K562 (cell line): ENCODE data around the gene DENND6B. TPM values are rescaled to one million over a fixed set of nuclear protein-coding genes. Genes with fewer than 3 reads are reported as not detected.

Experiments
- ATAC-seq: fragments of 200-7000 bp; cut with Tn5 transposase; 3 replicates; pipeline ENCODE4 v1.9.1; 2020; ENCODE audit warnings: moderate library complexity
- BruUV-seq: library from RNA; stranded (reverse); fragments of 400-500 nt; replicated peaks from 2 replicates; lab custom pipeline; 2021; lab: Mats Ljungman, UMichigan
- CTCF ChIA-PET: fragments of 300-600 bp; formaldehyde crosslinking; extraction: SDS; loops from one replicate; lab custom pipeline; 2021; ENCODE audit warnings: low intra/inter-chr PET ratio; lab: Yijun Ruan, JAX
- POLR2A ChIA-PET: fragments of 300-600, 350-650 bp; sonication (Branson Sonifier 250); formaldehyde crosslinking; extraction: SDS; loops from one replicate; lab custom pipeline; 2021; ENCODE audit warnings: antibody characterized with exemption, inconsistent platforms; lab: Yijun Ruan, JAX
- DNase-seq, 4 experiments: peaks; one replicate each; pipeline versions ENCODE4 v3.0.0 to v3.0.0-alpha.2; 2011 to 2018; ENCODE audit warnings: low spot score in 3 of 4, mixed read lengths in 3 of 4; ENCODE audit errors: extremely low read depth in 1 of 4
- FAIRE-seq: peaks from 2 replicates; lab custom pipeline; 2011; peaks lifted over from hg19 to GRCh38; lab: Jason Lieb, UNC
- H2AFZ ChIP-seq: 2 replicates; pipeline ENCODE4 v1.6.0; 2011; ENCODE audit warnings: low read depth, low read length, control low read depth, inconsistent platforms
- H3K27ac ChIP-seq: fragments of 200-600 bp; 3 replicates; pipeline ENCODE4 v1.8.0; 2011; ENCODE audit warnings: low read depth, mild to moderate bottlenecking, control low read depth, inconsistent platforms, low read length, moderate library complexity, mixed read lengths; ENCODE audit errors: extremely low read depth
- H3K27me3 ChIP-seq, 2 experiments: fragments of 300-600 bp in 1 of 2; 2 replicates in 1 of 2; 3 replicates in 1 of 2; pipeline versions ENCODE4 v1.6.0 to v1.8.0; 2011; ENCODE audit warnings: inconsistent platforms in 2 of 2, low read length in 2 of 2, mild to moderate bottlenecking in 1 of 2, mixed read lengths in 1 of 2, moderate library complexity in 1 of 2; ENCODE audit not compliant: control insufficient read depth in 2 of 2, insufficient read depth in 2 of 2
- H3K36me3 ChIP-seq: fragments of 300-600 bp; 3 replicates; pipeline ENCODE4 v1.8.0; 2011; ENCODE audit warnings: mild to moderate bottlenecking, low read length, inconsistent platforms; ENCODE audit not compliant: control insufficient read depth, insufficient read depth
- H3K4me1 ChIP-seq, 2 experiments: fragments of 200-600 bp in 1 of 2; replicated peaks in 1 of 2; 2 replicates in 1 of 2; 3 replicates in 1 of 2; pipeline versions ENCODE4 v1.5.1 to v1.8.0; 2011; ENCODE audit warnings: inconsistent platforms in 2 of 2, low read length in 2 of 2, mild to moderate bottlenecking in 1 of 2, mixed read lengths in 1 of 2, moderate library complexity in 1 of 2; ENCODE audit not compliant: control insufficient read depth in 2 of 2, insufficient read depth in 2 of 2
- H3K4me2 ChIP-seq: 2 replicates; pipeline ENCODE4 v1.6.1; 2011; ENCODE audit warnings: low read length, control low read depth, inconsistent platforms, mixed read lengths; ENCODE audit not compliant: insufficient read depth
- H3K4me3 ChIP-seq: fragments of 200-600 bp; sonication (generic), shearing (Covaris generic); 2 replicates; pipeline ENCODE4 v1.5.1; 2016; ENCODE audit warnings: control low read depth, inconsistent platforms
- H3K79me2 ChIP-seq: fragments of 200-600 bp; 3 replicates; pipeline ENCODE4 v1.8.0; 2011; ENCODE audit warnings: low read length, inconsistent platforms; ENCODE audit not compliant: control insufficient read depth, insufficient read depth
- H3K9ac ChIP-seq, 2 experiments: 2 replicates each; pipeline versions ENCODE4 v1.6.0 to v1.6.1; 2011; ENCODE audit warnings: low read depth in 2 of 2, low read length in 2 of 2, control low read depth in 1 of 2, inconsistent platforms in 1 of 2, mild to moderate bottlenecking in 1 of 2, mixed read lengths in 1 of 2; ENCODE audit not compliant: insufficient read depth in 1 of 2
- H3K9me1 ChIP-seq: one replicate; pipeline ENCODE4 v1.6.0; 2011; ENCODE audit warnings: inconsistent platforms, mild to moderate bottlenecking, low read length, moderate library complexity; ENCODE audit not compliant: control insufficient read depth, insufficient read depth
- H3K9me3 ChIP-seq: replicated peaks from 2 replicates; pipeline ENCODE4 v1.5.1; 2011; ENCODE audit warnings: low read depth, low read length, inconsistent platforms; ENCODE audit not compliant: control insufficient read depth, insufficient read depth
- H4K20me1 ChIP-seq: replicated peaks from 2 replicates; pipeline ENCODE4 v1.6.1; 2011; ENCODE audit warnings: low read length, inconsistent platforms, mixed read lengths; ENCODE audit not compliant: control insufficient read depth, insufficient read depth
- ARID1B ChIP-seq: fragments of 450-650 bp; IDR thresholded peaks from 2 replicates; pipeline ENCODE4 v1.6.1; 2016; ENCODE audit warnings: antibody characterized with exemption, mild to moderate bottlenecking, inconsistent platforms
- E2F5 ChIP-seq: sonication (generic); formaldehyde crosslinking; IDR thresholded peaks from 2 replicates; pipeline ENCODE4 v1.8.0; 2022; ENCODE audit warnings: mild to moderate bottlenecking, missing genetic modification reagents
- ERF ChIP-seq: fragments of 450-650 bp; formaldehyde crosslinking; IDR thresholded peaks from 2 replicates; pipeline ENCODE4 v1.4.0; 2020; ENCODE audit warnings: mild to moderate bottlenecking, mixed read lengths
- HNRNPH1 ChIP-seq: fragments of 200-400 bp; formaldehyde crosslinking; optimal IDR thresholded peaks from 2 replicates; pipeline ENCODE3; 2017; ENCODE audit warnings: low read depth, mild to moderate bottlenecking, low read length, moderate library complexity
- MTA2 ChIP-seq: fragments of 450-650 bp; IDR thresholded peaks from 2 replicates; pipeline ENCODE4 v1.6.1; 2016; ENCODE audit warnings: low read depth
- NR2C1 ChIP-seq, 2 experiments: fragments of 450-650 bp; IDR thresholded peaks; 2 replicates each; pipeline ENCODE4 v1.6.1; 2017; ENCODE audit warnings: mild to moderate bottlenecking in 2 of 2, antibody characterized with exemption in 1 of 2, inconsistent platforms in 1 of 2, missing compliant biosample characterization in 1 of 2, missing genetic modification characterization in 1 of 2
- NRF1 ChIP-seq, 2 experiments: fragments of 450-650 bp; IDR thresholded peaks in 1 of 2; conservative IDR thresholded peaks in 1 of 2; 2 replicates each; pipeline ENCODE4 v1.6.1; 2014; ENCODE audit warnings: mild to moderate bottlenecking in 2 of 2
- POLR2AphosphoS5 ChIP-seq: IDR thresholded peaks from 2 replicates; pipeline ENCODE4 v1.6.1; 2011; ENCODE audit warnings: mild to moderate bottlenecking, low read depth, low read length, moderate library complexity; ENCODE audit not compliant: control insufficient read depth, insufficient read depth
- RBM14 ChIP-seq: fragments of 200-400 bp; formaldehyde crosslinking; IDR thresholded peaks from 2 replicates; pipeline ENCODE4 v1.6.1; 2018; ENCODE audit warnings: low read depth, mild to moderate bottlenecking, low read length, moderate library complexity, borderline replicate concordance; ENCODE audit not compliant: insufficient read depth
- RCOR1 ChIP-seq, 2 experiments: IDR thresholded peaks; 2 replicates each; pipeline ENCODE4 v1.6.1; 2012; ENCODE audit warnings: low read depth in 2 of 2, low read length in 2 of 2, borderline replicate concordance in 1 of 2, improper control_type of control experiment in 1 of 2
- SAP30 ChIP-seq: fragments of 200-600 bp; sonication (generic); IDR thresholded peaks from 2 replicates; pipeline ENCODE4 v1.6.1; 2012; ENCODE audit warnings: borderline replicate concordance, low read depth, mild to moderate bottlenecking, moderate library complexity, low read length, control low read depth, inconsistent platforms; ENCODE audit not compliant: insufficient read depth, poor library complexity, severe bottlenecking
- U2AF2 ChIP-seq: fragments of 200-400 bp; formaldehyde crosslinking; optimal IDR thresholded peaks from 2 replicates; pipeline ENCODE3; 2017; ENCODE audit warnings: low read depth, mild to moderate bottlenecking, low read length
- ZKSCAN1 ChIP-seq: fragments of 150-350 bp; IDR thresholded peaks from 2 replicates; pipeline ENCODE4 v1.6.1; 2016; ENCODE audit warnings: low read depth, low read length
- ZNF408 ChIP-seq: fragments of 250-450 bp; sonication (Bioruptor Pico); IDR thresholded peaks from 2 replicates; pipeline ENCODE4 v1.4.0; 2020; ENCODE audit warnings: low read depth, mild to moderate bottlenecking, moderate library complexity
- WGBS: fragments of 100-300 bp; shearing (Covaris generic); methylation state at CpG from one replicate; pipeline ENCODE4 v1.1.6; 2016; ENCODE audit warnings: low coverage, mixed read lengths; ENCODE audit not compliant: insufficient coverage; ENCODE audit errors: missing lambda C conversion rate; 5-methylcytosine and 5-hydroxymethylcytosine counted together
- in situ Hi-C: fragments of 300-500 bp; cut with MboI; formaldehyde crosslinking; loops from 4 replicates; pipeline ENCODE4 v1.15.0; 2018; ENCODE audit warnings: inconsistent platforms, mixed read lengths
- intact Hi-C: fragments of 100-400 bp; cut with micrococcal nuclease; formaldehyde crosslinking; loops from 2 replicates; pipeline ENCODE4 v1.14.2; 2022
- polyA plus RNA-seq, 8 experiments: library from polyadenylated mRNA; depleted of rRNA in 4 of 8; stranded (reverse) in 5 of 8; unstranded in 3 of 8; fragments of >200 nt; fragmentation: Nextera tagmentation in 2 of 8; fragmentation: Illumina TruSeq in 1 of 8; extraction: Ambion mirVana in 2 of 8; extraction: Trizol in 1 of 8; gene quantifications; 2 replicates each; pipeline versions ENCODE4 v1.2.1 to v1.2.3, GENCODE V29; 2011 to 2014; ENCODE audit warnings: inconsistent platforms in 1 of 8, missing spikeins in 1 of 8
- total RNA-seq, 7 experiments: library from RNA; depleted of rRNA in 6 of 7; stranded (reverse); fragments of >200 nt in 6 of 7; fragmentation: Illumina TruSeq in 2 of 7; extraction: Trizol in 2 of 7; gene quantifications; 2 replicates each; pipeline versions ENCODE4 v1.2.1 to v1.2.3, GENCODE V29; 2011 to 2021; ENCODE audit warnings: low replicate concordance in 1 of 7
- TF ChIP-seq, protein P1 (sequence below): fragments of 250-450 bp; sonication (Bioruptor Pico); IDR thresholded peaks from 2 replicates; pipeline ENCODE4 v1.5.0; 2020; ENCODE audit warnings: mild to moderate bottlenecking, borderline replicate concordance
- TF ChIP-seq, protein P2 (sequence below): fragments of 250-450 bp; sonication (Bioruptor Pico); IDR thresholded peaks from 2 replicates; pipeline ENCODE4 v1.4.0; 2020

DENND6B gene
- total and polyA plus RNA-seq, 9 of the 15 experiments (the other 6 are each of a cell fraction or from before 2014, with no cell fraction given), result 0.07 to 3.7 (median 1.5) TPM

DNA sequence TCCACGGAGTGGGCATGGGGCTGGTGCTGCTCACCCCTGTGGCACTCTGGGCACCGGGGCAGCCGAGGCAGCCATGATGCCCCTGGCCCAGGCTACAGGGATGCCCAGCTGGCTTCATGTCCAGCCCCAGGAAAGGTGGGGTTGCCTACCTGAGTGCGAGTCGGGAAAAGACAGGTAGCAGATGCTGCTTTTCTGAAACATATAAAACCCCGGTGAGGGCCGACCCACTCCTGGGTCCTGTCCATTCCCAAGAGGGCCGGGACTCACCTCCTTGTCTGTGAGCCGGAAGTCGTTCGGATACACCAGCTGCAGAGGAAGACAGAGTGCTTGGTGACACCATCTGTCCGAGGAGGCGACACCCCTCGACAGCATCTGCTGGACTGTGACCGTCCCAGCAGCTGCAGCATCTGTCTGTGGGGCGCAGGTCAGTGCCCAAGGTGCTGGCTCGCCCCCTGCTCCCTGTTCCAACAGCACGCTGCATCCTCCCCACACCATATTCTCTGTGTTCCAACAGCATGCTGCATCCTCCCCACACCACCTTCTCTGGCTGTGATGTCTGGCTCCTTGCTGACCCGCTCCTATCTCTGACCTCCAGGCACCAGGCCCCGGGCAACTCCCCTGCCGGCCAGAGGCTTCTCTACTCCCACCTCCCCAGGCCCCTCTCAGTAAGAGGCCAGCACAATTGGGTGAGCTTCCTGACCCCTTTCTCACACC is 8.0 kb downstream of the DENND6B start:
- 22% methylated on average over 15 of the region's 21 CpGs for WGBS
- ATAC-seq (peak; percentile 82), FAIRE-seq (peak; percentile 92), DNase-seq (peak; percentile 67 to 86 (median 77))
- CTCF ChIA-PET, result no interaction called here
- intact Hi-C loops, result no loop called here
- no peaks in the 10 kb centered on the region for H3K9me3 ChIP-seq
- H4K20me1 ChIP-seq, result no peaks in the 10 kb centered on the region
- in situ Hi-C loops, result no loop called here
- H3K4me3 ChIP-seq, result no peak overlapping the region
- peak overlapping the region; percentile 74 for H2AFZ ChIP-seq
- no peaks in the 10 kb centered on the region for H3K36me3 ChIP-seq
- no peaks in the 10 kb centered on the region for H3K9me1 ChIP-seq
- BruUV-seq, result no TSS peak
- POLR2A ChIA-PET, result interaction anchor here (1.1 kb wide), 1 partner anchor 9 kb away, joined by 3 read pairs; no protein-coding TSS in a partner anchor
- H3K79me2 ChIP-seq, result no peaks in the 10 kb centered on the region
- peaks cover 27 to 66% of the 10 kb centered on the region in 2 experiments; a peak in 4 of 5 replicates for H3K4me1 ChIP-seq
- no peaks in the 10 kb centered on the region for H3K27me3 ChIP-seq
- H3K4me2 ChIP-seq, result peak overlapping the region; percentile 74
- peak overlapping the region; percentile 41 to 76 for H3K9ac ChIP-seq
- H3K27ac ChIP-seq, result peak overlapping the region; percentile 69
- TF ChIP-seq E2F5 (no peak), NRF1 (conservative IDR thresholded peaks at IDR 0.05 in 1 of 2, IDR thresholded peaks at IDR 0.05 in 1 of 2) (0 out of 4 replicates have a peak, but pooled peaks have one; percentile 17 to 20), POLR2AphosphoS5 (peak; percentile 49; the same call in 1 of the 2 replicates), MTA2 (peak; percentile 75), SAP30 (no peak), ZKSCAN1 (no peak), ZNF408 (CRISPR knock-in tag) (no peak), HNRNPH1 (no peak), RBM14 (no peak), ERF (CRISPR knock-in tag) (no peak), RCOR1 (IDR thresholded peaks at IDR 0.05; ENCODE audit: borderline replicate concordance in 1 of 2, low read depth in 2 of 2, low read length in 2 of 2) (peak in 1 of 2 experiments; percentile 30; a peak in 1 of 4 replicates), NR2C1 (IDR thresholded peaks at IDR 0.05) (no peak), NR2C1 (tag; IDR thresholded peaks at IDR 0.05) (0 out of 2 replicates have a peak, but pooled peaks have one; percentile 21), U2AF2 (no peak), ARID1B (peak; percentile 91)
- TF ChIP-seq, protein P1, sequence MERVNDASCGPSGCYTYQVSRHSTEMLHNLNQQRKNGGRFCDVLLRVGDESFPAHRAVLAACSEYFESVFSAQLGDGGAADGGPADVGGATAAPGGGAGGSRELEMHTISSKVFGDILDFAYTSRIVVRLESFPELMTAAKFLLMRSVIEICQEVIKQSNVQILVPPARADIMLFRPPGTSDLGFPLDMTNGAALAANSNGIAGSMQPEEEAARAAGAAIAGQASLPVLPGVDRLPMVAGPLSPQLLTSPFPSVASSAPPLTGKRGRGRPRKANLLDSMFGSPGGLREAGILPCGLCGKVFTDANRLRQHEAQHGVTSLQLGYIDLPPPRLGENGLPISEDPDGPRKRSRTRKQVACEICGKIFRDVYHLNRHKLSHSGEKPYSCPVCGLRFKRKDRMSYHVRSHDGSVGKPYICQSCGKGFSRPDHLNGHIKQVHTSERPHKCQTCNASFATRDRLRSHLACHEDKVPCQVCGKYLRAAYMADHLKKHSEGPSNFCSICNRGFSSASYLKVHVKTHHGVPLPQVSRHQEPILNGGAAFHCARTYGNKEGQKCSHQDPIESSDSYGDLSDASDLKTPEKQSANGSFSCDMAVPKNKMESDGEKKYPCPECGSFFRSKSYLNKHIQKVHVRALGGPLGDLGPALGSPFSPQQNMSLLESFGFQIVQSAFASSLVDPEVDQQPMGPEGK (CRISPR knock-in tag), result no peak
- TF ChIP-seq, protein P2, sequence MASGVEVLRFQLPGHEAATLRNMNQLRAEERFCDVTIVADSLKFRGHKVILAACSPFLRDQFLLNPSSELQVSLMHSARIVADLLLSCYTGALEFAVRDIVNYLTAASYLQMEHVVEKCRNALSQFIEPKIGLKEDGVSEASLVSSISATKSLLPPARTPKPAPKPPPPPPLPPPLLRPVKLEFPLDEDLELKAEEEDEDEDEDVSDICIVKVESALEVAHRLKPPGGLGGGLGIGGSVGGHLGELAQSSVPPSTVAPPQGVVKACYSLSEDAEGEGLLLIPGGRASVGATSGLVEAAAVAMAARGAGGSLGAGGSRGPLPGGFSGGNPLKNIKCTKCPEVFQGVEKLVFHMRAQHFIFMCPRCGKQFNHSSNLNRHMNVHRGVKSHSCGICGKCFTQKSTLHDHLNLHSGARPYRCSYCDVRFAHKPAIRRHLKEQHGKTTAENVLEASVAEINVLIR (CRISPR knock-in tag), result no peak
